EL (cell line): ENCODE data around the gene ALG5.

Experiments
- DNase-seq: peaks from one replicate; pipeline ENCODE4 v3.0.0-alpha.2; 2016

The ALG5 gene

DNA sequence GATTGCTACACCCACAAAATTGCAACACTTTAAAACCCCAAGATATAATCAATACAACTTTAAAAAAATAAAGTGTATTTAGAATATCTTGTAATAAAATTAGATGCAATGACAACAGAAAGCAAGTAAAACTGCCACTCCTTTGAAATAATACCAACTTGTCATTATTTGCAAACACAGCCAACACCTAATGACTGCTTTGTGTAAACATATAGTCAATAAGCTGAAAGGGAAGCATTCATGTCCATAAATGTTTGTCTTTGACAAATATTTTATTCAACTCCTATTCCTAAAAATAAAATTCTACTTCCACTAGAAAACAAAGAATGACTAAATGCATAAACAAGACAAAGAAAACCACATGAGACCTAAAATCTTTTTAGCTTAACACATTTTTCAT is 85.7 kb downstream of the ALG5 start:
- DNase-seq: no peak

DNA sequence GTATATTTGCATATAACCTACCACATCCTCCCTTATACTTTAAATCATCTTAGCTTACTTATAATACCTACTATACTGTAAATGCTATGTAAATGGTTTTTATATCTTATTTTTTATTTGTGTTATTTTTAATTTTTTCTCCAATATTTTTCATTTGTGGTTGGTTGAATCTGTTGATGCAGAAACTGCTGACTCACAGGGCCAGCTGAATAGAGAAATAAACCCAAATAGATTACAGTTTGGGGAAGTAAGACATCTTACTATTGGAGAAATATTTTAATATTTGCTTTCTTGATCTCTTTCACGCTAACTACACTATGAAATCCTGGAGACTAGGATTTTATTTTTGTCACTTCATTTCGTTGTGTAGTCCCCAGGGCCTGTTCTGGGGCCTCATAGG is 86.2 kb downstream of the ALG5 start:
- DNase-seq: no peak

DNA sequence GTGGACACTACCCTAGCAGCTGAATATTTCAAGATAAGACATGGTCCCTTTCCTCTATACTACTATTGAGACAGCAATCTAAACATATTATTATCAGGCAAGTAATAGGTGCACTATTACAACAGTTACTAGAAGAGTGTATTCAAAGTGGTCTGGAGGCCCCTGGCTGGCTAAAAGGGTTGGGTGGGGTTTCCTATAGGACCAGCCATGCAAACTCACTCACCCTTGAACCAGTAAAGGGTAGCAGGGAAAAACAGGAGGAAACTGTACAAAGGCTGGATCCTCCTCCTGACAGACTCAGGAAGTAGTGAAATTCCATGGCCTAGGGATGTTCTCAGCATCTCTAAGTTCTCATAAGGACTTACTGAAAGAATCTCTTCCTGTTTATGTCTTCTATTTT is 86.8 kb downstream of the ALG5 start:
- DNase-seq: no peak

DNA sequence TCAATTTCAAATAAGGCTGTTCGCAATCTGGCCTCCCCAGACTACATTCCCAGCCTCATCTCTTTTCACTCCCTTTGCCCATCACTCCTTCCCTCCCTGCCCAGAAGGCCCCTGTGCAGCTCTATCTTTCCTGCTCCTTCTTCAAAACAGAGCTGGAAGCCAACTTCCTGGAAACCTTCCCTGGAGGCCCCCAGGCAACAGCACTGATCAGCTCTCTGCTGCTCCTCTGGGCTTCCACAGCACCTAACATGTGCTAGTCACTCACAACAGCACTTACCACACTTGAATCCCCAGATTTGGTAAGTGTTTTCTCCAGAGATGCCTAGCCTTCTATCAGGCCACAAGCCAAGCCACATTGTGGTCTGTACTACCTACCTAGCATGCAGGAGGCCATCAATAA is 88.6 kb downstream of the ALG5 start:
- DNase-seq: peak; percentile 10

DNA sequence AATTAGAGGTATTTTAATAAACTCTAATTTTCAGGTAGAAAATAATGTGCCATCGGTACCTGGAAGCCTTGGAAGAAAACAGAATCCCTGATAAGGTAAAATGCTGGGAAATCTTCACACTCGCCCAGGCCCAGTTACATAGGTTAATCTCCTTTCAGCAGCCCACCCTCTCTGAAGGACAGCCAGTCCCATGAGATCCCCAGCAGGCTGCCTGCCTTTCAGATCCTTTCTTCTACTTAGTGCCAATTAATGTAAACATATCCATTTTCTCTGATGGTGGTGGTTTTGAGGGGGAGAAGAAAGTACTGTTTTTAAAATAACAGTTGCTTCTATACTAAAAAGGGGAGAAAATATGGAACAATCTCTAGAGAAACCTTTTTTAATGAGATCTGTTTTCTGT is 91.3 kb downstream of the ALG5 start:
- no peak for DNase-seq

DNA sequence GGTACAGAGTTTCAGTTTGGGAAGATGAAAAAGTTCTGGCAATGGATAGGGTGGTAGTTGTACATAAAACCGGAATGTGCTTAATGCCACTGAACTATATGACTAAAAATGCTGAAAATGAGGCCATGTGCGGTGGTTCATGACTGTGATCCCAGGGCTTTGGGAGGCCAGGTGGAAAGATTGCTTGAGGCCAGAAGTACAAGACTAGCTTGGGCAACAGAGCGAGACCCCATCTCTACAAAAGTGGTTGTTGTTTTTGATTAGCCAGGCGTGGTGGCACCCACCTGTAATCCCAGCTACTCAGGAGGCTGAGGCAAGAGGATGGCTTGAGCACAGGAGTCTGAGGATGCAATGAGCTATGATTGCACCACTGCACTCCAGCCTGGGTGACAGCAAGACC is 91.9 kb downstream of the ALG5 start:
- DNase-seq: no peak

DNA sequence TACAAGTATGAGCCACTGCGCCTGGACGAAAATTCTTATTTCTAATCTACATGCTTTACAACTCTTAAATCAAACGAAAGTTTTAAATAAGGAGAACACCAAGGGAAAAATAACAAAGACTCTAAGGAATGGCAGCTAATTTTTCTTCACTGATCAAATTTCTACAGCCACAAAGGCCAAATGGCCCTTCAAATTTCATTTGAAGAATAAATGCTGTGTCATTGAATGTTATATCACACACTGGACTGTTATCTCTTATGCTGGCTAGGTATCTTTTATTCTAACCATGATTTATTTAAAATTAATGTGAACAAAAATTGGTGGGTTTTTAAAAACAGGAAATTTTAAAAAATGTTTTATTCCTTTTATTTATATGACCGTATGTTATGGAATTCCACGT is 93.2 kb downstream of the ALG5 start:
- no peak for DNase-seq

DNA sequence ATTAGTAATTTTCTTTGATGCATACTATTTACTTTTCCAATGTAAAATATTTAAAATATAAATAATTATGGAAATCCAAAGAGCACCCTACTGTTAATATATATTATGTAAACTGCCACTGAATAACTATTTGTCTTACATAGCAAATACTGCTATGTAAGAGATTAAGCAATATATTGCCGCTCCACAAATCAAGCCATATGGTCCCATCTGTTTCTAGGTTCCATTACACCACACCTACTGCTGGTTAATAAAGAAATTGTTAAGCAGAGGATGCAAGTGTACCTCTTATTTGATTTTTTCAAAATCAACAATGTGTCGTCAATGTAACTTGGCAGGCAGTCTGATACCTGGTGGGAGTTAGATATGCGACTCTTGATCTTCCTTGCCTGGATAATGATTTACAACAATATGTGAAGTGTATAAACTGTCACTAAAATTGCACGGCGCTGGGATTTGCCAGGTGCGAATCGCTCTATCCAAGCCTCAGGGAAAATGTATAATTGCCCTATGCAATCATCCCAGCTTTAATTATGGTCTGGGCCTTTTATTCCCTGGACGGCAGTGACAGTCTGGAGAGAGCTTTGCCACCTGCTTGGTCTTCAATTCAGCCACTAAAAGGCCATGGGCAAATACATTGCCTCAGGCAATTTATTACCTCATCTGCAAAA is 95.1 kb downstream of the ALG5 start:
- no peak for DNase-seq
